Measurements from ENCODE around the gene STYX.

Gene STYX

DNA sequence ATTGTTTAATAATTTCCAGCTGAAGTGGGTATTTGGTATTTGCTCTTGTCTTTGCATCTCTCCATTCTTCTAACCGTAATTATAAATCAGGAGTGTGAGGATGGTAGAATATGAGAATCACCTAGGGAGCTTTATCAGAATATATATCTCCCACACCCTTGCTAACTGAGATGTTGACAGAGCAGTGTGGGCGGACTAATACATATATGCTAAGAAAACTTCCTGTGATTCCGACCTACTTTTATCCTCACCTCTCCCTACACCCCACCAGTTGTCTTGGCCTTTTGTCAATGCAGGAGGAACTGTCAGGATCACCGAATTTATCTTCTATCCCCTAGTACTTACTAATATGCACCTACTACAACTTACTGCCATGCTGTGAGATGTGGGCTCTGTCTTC lies 76.1 kb downstream of the STYX start:
- DNase-seq (ENCODE audit: low spot score) (no peak), ATAC-seq (ENCODE audit: low read depth) (no peak)
- Histone ChIP-seq H3K4me1 (ENCODE audit: insufficient read depth, poor library complexity, severe bottlenecking) (peaks cover 22% of the 10 kb centered on the region), H3K4me3 (ENCODE audit: severe bottlenecking) (no peak overlapping the region), H3K27ac (ENCODE audit: poor library complexity, severe bottlenecking) (no peak overlapping the region), H3K27me3 (ENCODE audit: insufficient read depth, poor library complexity, severe bottlenecking) (no peaks in the 10 kb centered on the region), H3K9me3 (ENCODE audit: severe bottlenecking) (no peaks in the 10 kb centered on the region), H3K36me3 (ENCODE audit: low read depth) (no peaks in the 10 kb centered on the region)
- no peak for TF ChIP-seq CTCF (IDR thresholded peaks at IDR 0.05; ENCODE audit: poor library complexity, severe bottlenecking)

- no peak for ATAC-seq (ENCODE audit: low read depth)
- DNase-seq (ENCODE audit: low spot score): no peak
- Histone ChIP-seq H3K27me3 (ENCODE audit: insufficient read depth, poor library complexity, severe bottlenecking) (no peaks in the 10 kb centered on the region), H3K9me3 (ENCODE audit: severe bottlenecking) (no peaks in the 10 kb centered on the region), H3K4me3 (ENCODE audit: severe bottlenecking) (no peak overlapping the region), H3K4me1 (ENCODE audit: insufficient read depth, poor library complexity, severe bottlenecking) (peaks cover 3% of the 10 kb centered on the region), H3K36me3 (ENCODE audit: low read depth) (no peaks in the 10 kb centered on the region), H3K27ac (ENCODE audit: poor library complexity, severe bottlenecking) (no peak overlapping the region)
- no peak for TF ChIP-seq CTCF (IDR thresholded peaks at IDR 0.05; ENCODE audit: poor library complexity, severe bottlenecking)
Measured at GRCh38 chr14:52808101-52808500, 78.1 kb downstream of the STYX start.

DNA sequence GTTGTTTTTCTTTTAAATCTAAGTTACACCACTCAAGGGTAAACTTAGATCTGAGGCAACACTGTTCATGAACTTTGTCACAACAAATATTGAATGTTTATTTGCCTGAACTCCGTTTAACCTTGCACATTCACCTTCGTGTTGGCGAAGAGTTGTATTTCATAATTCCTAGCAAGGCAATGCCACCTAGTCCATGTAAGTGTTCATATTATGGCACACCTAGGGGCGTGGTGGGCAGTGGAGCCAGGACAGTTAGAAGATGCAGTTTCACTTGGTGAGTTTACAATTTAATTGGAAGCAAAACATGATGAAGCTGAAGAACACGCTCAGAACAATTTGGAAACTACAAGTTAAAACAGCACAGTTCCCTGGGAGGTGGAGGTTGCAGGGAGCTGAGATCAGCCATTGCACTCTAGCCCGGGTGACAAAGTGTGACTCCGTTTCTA lies 91.9 kb downstream of the STYX start:
- DNase-seq (ENCODE audit: low spot score) (no peak), ATAC-seq (ENCODE audit: low read depth) (no peak)
- Histone ChIP-seq H3K36me3 (ENCODE audit: low read depth) (no peaks in the 10 kb centered on the region), H3K4me1 (ENCODE audit: insufficient read depth, poor library complexity, severe bottlenecking) (peaks cover 4% of the 10 kb centered on the region), H3K27ac (ENCODE audit: poor library complexity, severe bottlenecking) (no peak overlapping the region), H3K4me3 (ENCODE audit: severe bottlenecking) (no peak overlapping the region), H3K9me3 (ENCODE audit: severe bottlenecking) (no peaks in the 10 kb centered on the region), H3K27me3 (ENCODE audit: insufficient read depth, poor library complexity, severe bottlenecking) (no peaks in the 10 kb centered on the region)
- no peak for TF ChIP-seq CTCF (IDR thresholded peaks at IDR 0.05; ENCODE audit: poor library complexity, severe bottlenecking)

DNA sequence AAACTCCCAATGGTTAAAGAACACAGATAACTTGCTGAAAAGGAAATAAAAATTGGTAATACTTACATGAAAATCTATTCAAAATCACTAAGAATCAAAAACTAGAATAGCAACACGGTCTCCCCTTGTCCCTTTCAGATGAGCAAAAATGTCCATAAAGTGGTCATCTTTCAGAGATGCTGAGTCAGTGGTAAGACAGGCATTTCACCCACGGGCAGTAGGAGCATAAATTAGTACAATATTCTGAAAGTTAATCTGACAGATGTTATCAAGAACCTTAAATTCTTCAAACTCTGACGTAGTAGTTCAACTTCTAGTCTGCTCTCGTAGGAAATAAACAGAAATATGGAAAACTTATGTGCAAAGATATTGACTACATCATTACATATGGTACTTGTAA lies 94.5 kb downstream of the STYX start:
- H3K4me1 ChIP-seq (ENCODE audit: insufficient read depth, poor library complexity, severe bottlenecking): peaks cover 6% of the 10 kb centered on the region
- DNase-seq (ENCODE audit: low spot score) (no peak), ATAC-seq (ENCODE audit: low read depth) (no peak)
- H3K27ac ChIP-seq (ENCODE audit: poor library complexity, severe bottlenecking): no peak overlapping the region
- no peaks in the 10 kb centered on the region for H3K9me3 ChIP-seq (ENCODE audit: severe bottlenecking)
- H3K4me3 ChIP-seq (ENCODE audit: severe bottlenecking): no peak overlapping the region
- no peak for TF ChIP-seq CTCF (IDR thresholded peaks at IDR 0.05; ENCODE audit: poor library complexity, severe bottlenecking)
- H3K27me3 ChIP-seq (ENCODE audit: insufficient read depth, poor library complexity, severe bottlenecking): no peaks in the 10 kb centered on the region
- H3K36me3 ChIP-seq (ENCODE audit: low read depth): no peaks in the 10 kb centered on the region

Data from RWPE2 (cell line).